CD14-positive monocyte (primary cell): ENCODE data around the gene SNAP91. TPM values are rescaled to one million over a fixed set of nuclear protein-coding genes. Genes with fewer than 3 reads are reported as not detected.

Source experiments
- DNase-seq, 3 donors: peaks; one replicate each; pipeline ENCODE4 v3.0.0-alpha.2; 2011 to 2022
- H2AFZ ChIP-seq: 2 replicates; pipeline ENCODE4 v1.6.0; 2012; ENCODE audit warnings: mild to moderate bottlenecking, low read depth, low read length, inconsistent platforms; ENCODE audit not compliant: insufficient read depth, poor library complexity, severe bottlenecking
- H3K27ac ChIP-seq, 2 donors: 1 replicate in 1 of 2; 2 replicates in 1 of 2; pipeline ENCODE4 v1.5.1; 2012 to 2013; ENCODE audit warnings: low read length in 2 of 2, control low read depth in 1 of 2, inconsistent platforms in 1 of 2, low read depth in 1 of 2, mild to moderate bottlenecking in 1 of 2
- H3K27me3 ChIP-seq, 2 donors: one replicate each; pipeline versions ENCODE4 v1.6.0 to v1.6.1; 2011 to 2013; ENCODE audit warnings: low read length in 2 of 2; ENCODE audit not compliant: control insufficient read depth in 2 of 2, insufficient read depth in 2 of 2
- H3K36me3 ChIP-seq, 2 donors: replicated peaks in 1 of 2; 1 replicate in 1 of 2; 2 replicates in 1 of 2; pipeline versions ENCODE4 v1.5.1 to v1.6.1; 2012 to 2013; ENCODE audit warnings: low read length in 2 of 2, control low read depth in 1 of 2, inconsistent platforms in 1 of 2, mild to moderate bottlenecking in 1 of 2; ENCODE audit not compliant: insufficient read depth in 2 of 2, control insufficient read depth in 1 of 2
- H3K4me1 ChIP-seq, 2 donors: 1 replicate in 1 of 2; 2 replicates in 1 of 2; pipeline versions ENCODE4 v1.5.1 to v1.6.1; 2012 to 2013; ENCODE audit warnings: low read length in 2 of 2, control low read depth in 1 of 2, inconsistent platforms in 1 of 2, mild to moderate bottlenecking in 1 of 2, moderate library complexity in 1 of 2; ENCODE audit not compliant: insufficient read depth in 2 of 2, control insufficient read depth in 1 of 2
- H3K4me2 ChIP-seq: replicated peaks from 2 replicates; pipeline ENCODE3; 2012; ENCODE audit warnings: low read length, moderate library complexity, mild to moderate bottlenecking; ENCODE audit not compliant: poor library complexity, severe bottlenecking; ENCODE audit errors: extremely low read depth
- H3K4me3 ChIP-seq, 3 experiments: fragments of 200-600 bp in 1 of 3; sonication (generic) in 1 of 3; replicated peaks in 1 of 3; 1 replicate in 2 of 3; 2 replicates in 1 of 3; pipeline ENCODE4 v1.5.1; 2011 to 2013; ENCODE audit warnings: low read length in 3 of 3, mild to moderate bottlenecking in 3 of 3, control low read depth in 2 of 3, low read depth in 2 of 3, inconsistent platforms in 1 of 3, moderate library complexity in 1 of 3
- H3K79me2 ChIP-seq: 2 replicates; pipeline ENCODE4 v1.6.0; 2012; ENCODE audit warnings: mild to moderate bottlenecking, control low read depth, inconsistent platforms, low read length, moderate library complexity; ENCODE audit not compliant: insufficient read depth
- H3K9ac ChIP-seq: 2 replicates; pipeline ENCODE4 v1.6.0; 2017; ENCODE audit warnings: low read length, mild to moderate bottlenecking; ENCODE audit not compliant: insufficient read depth, poor library complexity, severe bottlenecking
- H3K9me3 ChIP-seq, 2 donors: replicated peaks in 1 of 2; 1 replicate in 1 of 2; 2 replicates in 1 of 2; pipeline versions ENCODE4 v1.5.1 to v1.6.1; 2012 to 2013; ENCODE audit warnings: low read length in 2 of 2, control low read depth in 1 of 2; ENCODE audit not compliant: control insufficient read depth in 1 of 2, insufficient read depth in 1 of 2
- H4K20me1 ChIP-seq: 2 replicates; pipeline ENCODE4 v1.6.0; 2012; ENCODE audit warnings: mild to moderate bottlenecking, low read length, control low read depth, moderate library complexity; ENCODE audit not compliant: insufficient read depth
- H3K27ac Mint-ChIP-seq, 7 donors: one replicate each; pipeline ENCODE4 v1.8.0; 2020; ENCODE audit warnings: mild to moderate bottlenecking in 7 of 7, mixed read lengths in 7 of 7, moderate library complexity in 6 of 7, inconsistent platforms in 2 of 7
- H3K27me3 Mint-ChIP-seq, 3 donors: one replicate each; pipeline ENCODE4 v1.8.0; 2021 to 2022; ENCODE audit warnings: low read depth in 3 of 3, mild to moderate bottlenecking in 3 of 3, mixed read lengths in 3 of 3, moderate library complexity in 3 of 3, inconsistent platforms in 1 of 3
- H3K36me3 Mint-ChIP-seq, 2 donors: one replicate each; pipeline ENCODE4 v1.8.0; 2020; ENCODE audit warnings: mixed read lengths in 2 of 2, inconsistent platforms in 1 of 2, mild to moderate bottlenecking in 1 of 2
- H3K4me1 Mint-ChIP-seq: one replicate; pipeline ENCODE4 v1.8.0; 2020; ENCODE audit warnings: mild to moderate bottlenecking, mixed read lengths
- H3K4me3 Mint-ChIP-seq, 2 donors: one replicate each; pipeline ENCODE4 v1.8.0; 2020; ENCODE audit warnings: mild to moderate bottlenecking in 2 of 2, mixed read lengths in 2 of 2, moderate library complexity in 1 of 2
- H3K9me3 Mint-ChIP-seq, 7 donors: one replicate each; pipeline ENCODE4 v1.8.0; 2020 to 2022; ENCODE audit warnings: mixed read lengths in 7 of 7, mild to moderate bottlenecking in 6 of 7, moderate library complexity in 6 of 7, inconsistent platforms in 2 of 7
- WGBS: methylation state at CpG from one replicate; pipeline ENCODE4 v1.1.5; 2013; ENCODE audit warnings: missing lambda C conversion rate; ENCODE audit not compliant: insufficient coverage; 5-methylcytosine and 5-hydroxymethylcytosine counted together
- intact Hi-C, 2 donors: fragments of 100-400 bp; cut with micrococcal nuclease; formaldehyde crosslinking; loops; one replicate each; pipeline versions ENCODE4 v1.15.0 to v1.15.1; 2023
- polyA plus RNA-seq, 3 donors: library from polyadenylated mRNA; depleted of rRNA in 1 of 3; unstranded in 2 of 3; stranded (reverse) in 1 of 3; fragments of 300-500 nt in 2 of 3; fragments of >200 nt in 1 of 3; fragmentation: Illumina TruSeq in 2 of 3; gene quantifications; 1 replicate in 2 of 3; 2 replicates in 1 of 3; pipeline ENCODE4 v1.2.3, GENCODE V29; 2012 to 2021
- TF ChIP-seq, protein P1 (sequence below): fragments of 200-600 bp; IDR thresholded peaks from one replicate; pipeline ENCODE4 v1.8.0; 2022; ENCODE audit warnings: antibody characterized with exemption, mild to moderate bottlenecking

SNAP91 gene
- polyA plus RNA-seq, 3 donors, result not detected

DNA sequence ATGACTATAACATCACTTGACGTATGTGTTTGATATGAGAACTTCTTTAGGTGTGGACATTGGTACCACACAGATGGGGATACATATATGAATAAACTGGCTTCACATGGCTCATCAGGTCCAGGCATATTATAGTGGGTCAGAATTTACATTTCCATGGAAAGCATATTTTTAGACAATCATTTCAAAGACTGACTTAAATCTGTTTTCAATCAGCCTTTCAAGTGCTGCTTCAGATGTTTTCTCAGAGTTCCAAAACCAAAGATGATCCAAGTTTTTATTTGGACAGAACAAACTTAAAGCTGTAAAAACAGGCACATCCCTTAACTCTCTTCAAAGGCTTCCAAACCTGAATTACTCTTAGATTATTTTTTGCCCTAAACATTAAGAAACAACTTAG is 108.4 kb downstream of the SNAP91 start:
- Mint-ChIP-seq H3K27me3 (peaks cover under 1 to 2% (median 1%) of the 10 kb centered on the region in 3 donors), H3K36me3 (no peaks in the 10 kb centered on the region), H3K4me1 (no peaks in the 10 kb centered on the region), H3K27ac (no peak overlapping the region), H3K4me3 (no peak overlapping the region), H3K9me3 (peaks cover 0 to 2% (median 0%) of the 10 kb centered on the region in 7 donors)
- no CpG with 5 or more reads among the region's 1 CpG for WGBS
- DNase-seq, result no peak
- Histone ChIP-seq H3K79me2 (no peaks in the 10 kb centered on the region), H3K4me3 (no peak overlapping the region), H4K20me1 (no peaks in the 10 kb centered on the region), H3K9ac (no peak overlapping the region), H3K4me2 (no peak overlapping the region), H3K36me3 (no peaks in the 10 kb centered on the region), H3K27me3 (no peaks in the 10 kb centered on the region), H3K4me1 (no peaks in the 10 kb centered on the region), H3K9me3 (no peaks in the 10 kb centered on the region), H2AFZ (no peak overlapping the region), H3K27ac (no peak overlapping the region)
- intact Hi-C loops, result no loop called here
- TF ChIP-seq, protein P1, sequence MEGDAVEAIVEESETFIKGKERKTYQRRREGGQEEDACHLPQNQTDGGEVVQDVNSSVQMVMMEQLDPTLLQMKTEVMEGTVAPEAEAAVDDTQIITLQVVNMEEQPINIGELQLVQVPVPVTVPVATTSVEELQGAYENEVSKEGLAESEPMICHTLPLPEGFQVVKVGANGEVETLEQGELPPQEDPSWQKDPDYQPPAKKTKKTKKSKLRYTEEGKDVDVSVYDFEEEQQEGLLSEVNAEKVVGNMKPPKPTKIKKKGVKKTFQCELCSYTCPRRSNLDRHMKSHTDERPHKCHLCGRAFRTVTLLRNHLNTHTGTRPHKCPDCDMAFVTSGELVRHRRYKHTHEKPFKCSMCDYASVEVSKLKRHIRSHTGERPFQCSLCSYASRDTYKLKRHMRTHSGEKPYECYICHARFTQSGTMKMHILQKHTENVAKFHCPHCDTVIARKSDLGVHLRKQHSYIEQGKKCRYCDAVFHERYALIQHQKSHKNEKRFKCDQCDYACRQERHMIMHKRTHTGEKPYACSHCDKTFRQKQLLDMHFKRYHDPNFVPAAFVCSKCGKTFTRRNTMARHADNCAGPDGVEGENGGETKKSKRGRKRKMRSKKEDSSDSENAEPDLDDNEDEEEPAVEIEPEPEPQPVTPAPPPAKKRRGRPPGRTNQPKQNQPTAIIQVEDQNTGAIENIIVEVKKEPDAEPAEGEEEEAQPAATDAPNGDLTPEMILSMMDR, result no peak

DNA sequence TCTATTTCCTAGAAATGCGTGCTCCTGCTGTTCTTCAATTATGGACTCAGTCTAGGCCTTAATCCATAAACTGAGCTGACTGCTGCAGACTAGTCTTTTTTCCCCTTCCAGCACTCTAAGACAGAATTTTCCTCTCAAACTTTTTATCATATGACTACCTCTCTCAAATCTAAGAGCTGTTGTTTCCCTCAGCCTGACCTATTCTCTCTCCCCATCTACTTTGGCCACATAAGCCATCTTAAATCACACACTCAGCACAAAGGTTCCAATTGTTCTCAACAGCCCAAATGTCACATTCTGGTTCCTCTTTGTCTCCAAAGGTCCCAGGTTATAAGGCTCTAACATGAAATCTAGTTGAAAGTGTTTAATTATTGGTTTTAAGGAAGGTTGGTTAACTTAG is 111.4 kb downstream of the SNAP91 start:
- H3K79me2 ChIP-seq, result no peaks in the 10 kb centered on the region
- no peak overlapping the region for H3K4me3 ChIP-seq
- Mint-ChIP-seq H3K27ac (no peak overlapping the region), H3K4me3 (no peak overlapping the region), H3K27me3 (peaks cover 1 to 2% (median 2%) of the 10 kb centered on the region in 3 donors), H3K36me3 (no peaks in the 10 kb centered on the region), H3K4me1 (peaks cover 4% of the 10 kb centered on the region), H3K9me3 (peaks cover 0 to 2% (median 0%) of the 10 kb centered on the region in 7 donors)
- DNase-seq, result no peak
- TF ChIP-seq, protein P1, result no peak
- H3K9me3 ChIP-seq, result no peaks in the 10 kb centered on the region
- H3K4me1 ChIP-seq, result no peaks in the 10 kb centered on the region
- no peak overlapping the region for H3K4me2 ChIP-seq
- H2AFZ ChIP-seq, result no peak overlapping the region
- no peak overlapping the region for H3K27ac ChIP-seq
- WGBS, result 81% methylated on average over 1 of the region's 1 CpG
- no peak overlapping the region for H3K9ac ChIP-seq
- no peaks in the 10 kb centered on the region for H3K36me3 ChIP-seq
- no peaks in the 10 kb centered on the region for H3K27me3 ChIP-seq
- intact Hi-C loops, result loop anchor here in 1 of 2 donors (10.0 kb wide), 2 partner anchors 163 to 257 kb away; partner anchors contain the start of genes CYB5R4, ME1 and RIPPLY2
- H4K20me1 ChIP-seq, result no peaks in the 10 kb centered on the region
